Astrocyte of the spinal cord (primary cell): Measurements from ENCODE around the gene TPST2.

Experiments used
- DNase-seq: peaks from one replicate; pipeline ENCODE4 v3.0.0; 2011; ENCODE audit warnings: low read depth, low spot score
- H3K4me3 ChIP-seq: 2 replicates; pipeline ENCODE4 v1.5.1; 2011; ENCODE audit warnings: low read depth, mild to moderate bottlenecking, low read length, moderate library complexity
- in situ Hi-C: cut with HindIII; loops from 2 replicates; pipeline ENCODE4 v1.10.0; 2017; ENCODE audit warnings: low sequenced_read_pairs
- TF ChIP-seq, protein P1 (sequence below): IDR thresholded peaks from 2 replicates; pipeline ENCODE4 v1.5.1; 2012; ENCODE audit warnings: low read depth, mild to moderate bottlenecking, low read length, inconsistent platforms

TPST2 gene

DNA sequence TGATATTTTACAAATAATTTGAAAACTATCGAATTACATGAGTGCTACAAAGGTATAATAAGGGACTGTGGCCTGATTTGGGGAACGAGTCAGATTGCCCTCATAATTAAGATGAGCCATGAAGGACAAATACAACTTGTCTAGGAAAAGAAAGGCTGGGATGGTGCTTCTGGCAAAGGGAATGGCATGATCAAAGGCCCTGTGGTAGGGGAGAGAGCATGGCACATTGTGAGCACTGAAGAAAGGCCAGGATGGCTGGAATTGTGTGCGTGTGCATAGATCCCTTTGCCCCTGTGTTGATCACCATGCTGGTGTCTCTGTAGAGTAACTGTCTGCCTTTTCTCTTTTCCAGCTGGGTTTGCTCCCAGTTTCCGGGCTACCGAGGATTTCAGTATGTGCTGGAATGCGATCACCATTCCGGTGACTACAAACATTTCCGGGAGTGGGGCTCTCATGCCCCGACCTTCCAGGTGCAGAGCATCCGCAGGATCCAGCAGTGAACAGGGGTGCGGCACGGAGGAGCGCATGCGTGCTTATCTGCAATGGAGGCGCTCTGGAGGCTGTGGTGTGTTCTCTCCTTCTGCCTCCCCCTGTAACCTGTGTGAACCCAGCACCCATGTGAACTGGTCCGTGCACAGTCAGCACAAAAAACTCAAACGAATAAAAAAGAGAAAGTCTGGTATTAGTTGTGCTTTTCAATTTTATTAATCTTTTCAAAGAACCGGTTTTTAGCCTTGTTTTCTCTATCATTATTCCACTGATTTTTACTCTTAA lies 40.2 kb upstream of the TPST2 start:
- TF ChIP-seq, protein P1, sequence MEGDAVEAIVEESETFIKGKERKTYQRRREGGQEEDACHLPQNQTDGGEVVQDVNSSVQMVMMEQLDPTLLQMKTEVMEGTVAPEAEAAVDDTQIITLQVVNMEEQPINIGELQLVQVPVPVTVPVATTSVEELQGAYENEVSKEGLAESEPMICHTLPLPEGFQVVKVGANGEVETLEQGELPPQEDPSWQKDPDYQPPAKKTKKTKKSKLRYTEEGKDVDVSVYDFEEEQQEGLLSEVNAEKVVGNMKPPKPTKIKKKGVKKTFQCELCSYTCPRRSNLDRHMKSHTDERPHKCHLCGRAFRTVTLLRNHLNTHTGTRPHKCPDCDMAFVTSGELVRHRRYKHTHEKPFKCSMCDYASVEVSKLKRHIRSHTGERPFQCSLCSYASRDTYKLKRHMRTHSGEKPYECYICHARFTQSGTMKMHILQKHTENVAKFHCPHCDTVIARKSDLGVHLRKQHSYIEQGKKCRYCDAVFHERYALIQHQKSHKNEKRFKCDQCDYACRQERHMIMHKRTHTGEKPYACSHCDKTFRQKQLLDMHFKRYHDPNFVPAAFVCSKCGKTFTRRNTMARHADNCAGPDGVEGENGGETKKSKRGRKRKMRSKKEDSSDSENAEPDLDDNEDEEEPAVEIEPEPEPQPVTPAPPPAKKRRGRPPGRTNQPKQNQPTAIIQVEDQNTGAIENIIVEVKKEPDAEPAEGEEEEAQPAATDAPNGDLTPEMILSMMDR: no peak
- DNase-seq: no peak
- H3K4me3 ChIP-seq: no peak overlapping the region
- in situ Hi-C loops: no loop called here

DNA sequence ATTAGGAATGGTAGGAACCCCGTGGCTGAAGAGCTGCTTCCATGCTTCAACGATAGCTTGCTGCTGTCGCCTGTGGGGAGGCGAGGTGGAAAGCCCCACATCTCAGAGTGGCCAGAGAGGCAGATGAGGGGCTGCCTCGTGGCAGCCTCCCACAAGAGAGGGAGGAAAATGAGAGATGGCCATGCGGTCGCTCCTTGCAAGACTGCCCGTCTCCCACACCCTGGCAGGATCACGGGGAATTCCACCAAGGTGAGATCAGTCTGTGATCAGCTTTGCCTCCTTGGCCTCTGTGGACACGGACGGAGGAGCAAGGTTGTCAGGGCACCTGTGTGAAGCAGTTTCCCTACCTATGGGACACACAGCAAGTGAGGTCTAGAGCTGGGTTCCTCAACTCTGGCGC lies 34.9 kb upstream of the TPST2 start:
- no peak overlapping the region for H3K4me3 ChIP-seq
- in situ Hi-C loops: no loop called here
- TF ChIP-seq, protein P1: no peak
- no peak for DNase-seq

GRCh38 chr22:26623984-26624383 lies 34.1 kb upstream of the TPST2 start:
- no peak for DNase-seq
- in situ Hi-C loops: no loop called here
- H3K4me3 ChIP-seq: no peak overlapping the region
- TF ChIP-seq, protein P1: no peak

DNA sequence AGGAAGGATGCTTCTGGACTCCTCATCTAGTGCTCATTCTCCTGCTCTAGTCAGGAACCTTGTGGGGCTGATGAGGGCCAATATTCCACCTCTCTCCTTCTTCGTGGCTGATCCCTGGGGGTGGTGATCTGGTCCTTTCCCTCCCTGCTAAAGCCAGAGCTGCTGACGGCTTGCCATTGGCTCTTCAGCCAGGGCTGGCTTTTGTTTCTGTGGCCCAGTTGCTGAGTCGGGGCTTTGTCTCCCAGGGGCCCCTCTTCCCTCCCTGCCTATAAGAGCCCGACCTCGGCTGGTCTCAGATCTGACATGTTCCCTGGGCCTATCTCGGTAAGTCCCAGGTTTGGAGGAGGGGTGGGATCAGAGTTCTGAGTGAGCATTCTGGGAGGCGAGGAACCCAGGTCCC lies 31.7 kb upstream of the TPST2 start, which contains the start of gene CRYBA4:
CRYBA4 (plus strand) TSS at position 301 of the 400 bp plus-strand sequence. CDS start 634 bp downstream, outside the sequence.
- in situ Hi-C loops: no loop called here
- H3K4me3 ChIP-seq: no peak within 1 kb of the TSS
- no peak for DNase-seq
- TF ChIP-seq, protein P1: no peak

GRCh38 chr22:26620197-26620596 lies 30.3 kb upstream of the TPST2 start:
- H3K4me3 ChIP-seq: no peak overlapping the region
- in situ Hi-C loops: no loop called here
- TF ChIP-seq, protein P1: no peak
- no peak for DNase-seq

DNA sequence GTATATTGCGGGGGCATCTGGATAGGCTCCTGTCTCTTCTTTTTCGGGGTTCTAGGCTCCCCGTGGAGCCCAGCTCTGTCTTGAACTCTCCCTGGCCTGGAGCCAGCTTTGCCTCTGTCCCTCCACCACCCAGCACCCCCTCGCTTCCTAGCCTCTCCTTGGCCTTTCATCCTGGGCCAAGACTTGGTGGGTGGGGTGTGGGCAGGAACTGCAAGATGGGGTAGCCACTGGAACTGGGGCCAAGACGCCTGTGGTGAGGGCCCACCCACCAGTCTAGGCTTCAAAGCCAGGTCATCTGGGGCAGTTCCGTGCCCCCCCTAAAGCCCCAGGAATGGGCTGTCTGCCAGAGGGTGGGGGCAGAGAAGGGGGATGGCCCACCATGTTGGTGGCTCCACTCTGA lies 29.6 kb upstream of the TPST2 start:
- in situ Hi-C loops: no loop called here
- TF ChIP-seq, protein P1: no peak
- no peak for DNase-seq
- H3K4me3 ChIP-seq: no peak overlapping the region
